Fibroblast of pulmonary artery (primary cell): ENCODE data around the gene IZUMO1.
"Not testable (repeated sequence)": the region's sequence is repeated elsewhere in the genome, so short reads cannot be mapped to it uniquely, and the experiment has no call there.

Experiments
- DNase-seq: peaks from one replicate; pipeline ENCODE4 v3.0.0-alpha.2; 2010; ENCODE audit warnings: low read depth
- H3K4me3 ChIP-seq: replicated peaks from 2 replicates; pipeline ENCODE4 v1.5.1; 2011; ENCODE audit warnings: low read depth, mild to moderate bottlenecking, control low read depth, low read length, moderate library complexity
- CTCF ChIP-seq: IDR thresholded peaks from 2 replicates; pipeline ENCODE4 v1.5.1; 2011; ENCODE audit warnings: mild to moderate bottlenecking, control low read depth, low read length, inconsistent platforms; ENCODE audit errors: missing control alignments

Gene IZUMO1

GRCh38 chr19:48722196-48722708 is 24.5 kb downstream of the IZUMO1 start:
- no peak overlapping the region for H3K4me3 ChIP-seq
- TF ChIP-seq CTCF: no peak
- no peak for DNase-seq

- H3K4me3 ChIP-seq: peak overlapping the region; percentile 75
- peak; percentile 100 for DNase-seq
- no peak for TF ChIP-seq CTCF
Observed at GRCh38 chr19:48720613-48721296, 26.0 kb downstream of the IZUMO1 start.

GRCh38 chr19:48720251-48720612 is 26.5 kb downstream of the IZUMO1 start:
- peak overlapping the region; percentile 75 for H3K4me3 ChIP-seq
- no peak for TF ChIP-seq CTCF
- DNase-seq: no peak

- DNase-seq: no peak
- peak within 1 kb of the TSS; percentile 75 for H3K4me3 ChIP-seq
- no peak for TF ChIP-seq CTCF
Observed at GRCh38 chr19:48719263-48720171, 27.2 kb downstream of the IZUMO1 start, which contains the start of gene MAMSTR. Gene MAMSTR (minus strand): TSS chr19:48719725. CDS start chr19:48719031, 694 bp downstream.

GRCh38 chr19:48718711-48719231 is 27.9 kb downstream of the IZUMO1 start:
- TF ChIP-seq CTCF: no peak
- DNase-seq: no peak
- no peak overlapping the region for H3K4me3 ChIP-seq

- not testable (repeated sequence) for H3K4me3 ChIP-seq, DNase-seq
Observed at GRCh38 chr19:48718106-48718505, 28.6 kb downstream of the IZUMO1 start.
